HEK293T (cell line): Measurements from ENCODE around the gene CACNG5.

ENCODE experiments used
- ARNT ChIP-seq: fragments of 450-650 bp; IDR thresholded peaks from 2 replicates; pipeline ENCODE4 v1.6.1; 2017; ENCODE audit warnings: mild to moderate bottlenecking
- BHLHE40 ChIP-seq: fragments of 450-650 bp; IDR thresholded peaks from 2 replicates; pipeline ENCODE4 v1.6.1; 2016; ENCODE audit warnings: mild to moderate bottlenecking, moderate library complexity, borderline replicate concordance
- ELF4 ChIP-seq: fragments of 450-650 bp; IDR thresholded peaks from 2 replicates; pipeline ENCODE4 v1.6.1; 2017; ENCODE audit warnings: antibody characterized with exemption
- FOXA1 ChIP-seq: fragments of 450-650 bp; IDR thresholded peaks from 2 replicates; pipeline ENCODE4 v1.6.1; 2016; ENCODE audit warnings: mild to moderate bottlenecking
- L3MBTL2 ChIP-seq: fragments of 450-650 bp; conservative IDR thresholded peaks from 2 replicates; pipeline ENCODE4 v1.6.1; 2016; ENCODE audit warnings: mild to moderate bottlenecking
- NFRKB ChIP-seq: fragments of 450-650 bp; IDR thresholded peaks from 2 replicates; pipeline ENCODE4 v1.6.1; 2016; ENCODE audit warnings: mild to moderate bottlenecking, moderate library complexity
- PKNOX1 ChIP-seq: fragments of 450-650 bp; IDR thresholded peaks from 2 replicates; pipeline ENCODE4 v1.6.1; 2016
- SP1 ChIP-seq: fragments of 450-650 bp; IDR thresholded peaks from 2 replicates; pipeline ENCODE4 v1.6.1; 2017
- SUZ12 ChIP-seq: fragments of 450-650 bp; IDR thresholded peaks from 2 replicates; pipeline ENCODE4 v1.6.1; 2016; ENCODE audit warnings: mild to moderate bottlenecking

GRCh38 chr17:66903781-66904180 lies 68.9 kb downstream of the CACNG5 start:
- TF ChIP-seq SP1: no peak
- TF ChIP-seq NFRKB: no peak
- TF ChIP-seq FOXA1: no peak
- TF ChIP-seq PKNOX1: no peak
- no peak for TF ChIP-seq ELF4
- no peak for TF ChIP-seq BHLHE40
- TF ChIP-seq L3MBTL2: no peak
- no peak for TF ChIP-seq SUZ12
- TF ChIP-seq ARNT: no peak
